Fibroblast of lung (primary cell): ENCODE measurements around the gene LINC00305.

Experiments used
- CTCF ChIP-seq, 2 donors: IDR thresholded peaks in 1 of 2; conservative IDR thresholded peaks in 1 of 2; 1 replicate in 1 of 2; 2 replicates in 1 of 2; pipeline ENCODE4 v1.5.1; 2011 to 2012; ENCODE audit warnings: low read length in 2 of 2, control low read depth in 1 of 2, inconsistent platforms in 1 of 2, low read depth in 1 of 2, mild to moderate bottlenecking in 1 of 2
- EZH2 ChIP-seq: IDR thresholded peaks from 2 replicates; pipeline ENCODE4 v1.5.1; 2012; ENCODE audit warnings: low read length, control low read depth, mild to moderate bottlenecking; ENCODE audit errors: missing control alignments

- no peak for TF ChIP-seq CTCF (conservative IDR thresholded peaks at IDR 0.05 in 1 of 2, IDR thresholded peaks at IDR 0.05 in 1 of 2; ENCODE audit: low read depth in 1 of 2, low read length in 2 of 2)
- TF ChIP-seq EZH2: no peak
Measured at GRCh38 chr18:64053246-64053645, 95.6 kb downstream of the LINC00305 start.
